WI38 (cell line): Measurements from ENCODE around the gene ARHGEF3.

Experiments used
- H3K4me3 ChIP-seq: 2 replicates; pipeline ENCODE4 v1.5.1; 2011; ENCODE audit warnings: low read depth, mild to moderate bottlenecking, control low read depth, low read length
- CTCF ChIP-seq: IDR thresholded peaks from 2 replicates; pipeline ENCODE4 v1.5.1; 2012; ENCODE audit warnings: low read depth, mild to moderate bottlenecking, control low read depth, low read length

Gene ARHGEF3

GRCh38 chr3:56769116-56769707 lies 32.5 kb downstream of the ARHGEF3 start:
- no peak for TF ChIP-seq CTCF
- H3K4me3 ChIP-seq, result no peak overlapping the region

- no peak for TF ChIP-seq CTCF
- H3K4me3 ChIP-seq, result no peak overlapping the region
Observed at GRCh38 chr3:56764904-56765547, 36.7 kb downstream of the ARHGEF3 start.

- no peak overlapping the region for H3K4me3 ChIP-seq
- TF ChIP-seq CTCF, result no peak
Observed at GRCh38 chr3:56764184-56764583, 37.6 kb downstream of the ARHGEF3 start.

GRCh38 chr3:56763233-56763632 lies 38.5 kb downstream of the ARHGEF3 start:
- no peak for TF ChIP-seq CTCF
- H3K4me3 ChIP-seq, result no peak overlapping the region

- H3K4me3 ChIP-seq, result no peak overlapping the region
- TF ChIP-seq CTCF, result no peak
Observed at GRCh38 chr3:56762718-56763117, 39.0 kb downstream of the ARHGEF3 start.

GRCh38 chr3:56761887-56762651 lies 39.7 kb downstream of the ARHGEF3 start:
- no peak for TF ChIP-seq CTCF
- no peak overlapping the region for H3K4me3 ChIP-seq

- no peak overlapping the region for H3K4me3 ChIP-seq
- TF ChIP-seq CTCF, result no peak
Observed at GRCh38 chr3:56761023-56761422, 40.7 kb downstream of the ARHGEF3 start.
